Measurements from ENCODE around the gene MAMLD1.

GRCh38 chrX:150529587-150529986, 166.5 kb downstream of the MAMLD1 start:
- TF ChIP-seq CTCF (IDR thresholded peaks at IDR 0.05) = no peak
- no peak for TF ChIP-seq POLR2A (IDR thresholded peaks at IDR 0.05)
